ENCODE data around the gene OR52N4. TPM values are rescaled to one million over a fixed set of nuclear protein-coding genes. Genes with fewer than 3 reads are reported as not detected.
"Not testable (repeated sequence)": the region's sequence is repeated elsewhere in the genome, so short reads cannot be mapped to it uniquely, and the experiment has no call there.

OR52N4 gene
- total RNA-seq, 1 experiment from 2014 or later = not detected

DNA sequence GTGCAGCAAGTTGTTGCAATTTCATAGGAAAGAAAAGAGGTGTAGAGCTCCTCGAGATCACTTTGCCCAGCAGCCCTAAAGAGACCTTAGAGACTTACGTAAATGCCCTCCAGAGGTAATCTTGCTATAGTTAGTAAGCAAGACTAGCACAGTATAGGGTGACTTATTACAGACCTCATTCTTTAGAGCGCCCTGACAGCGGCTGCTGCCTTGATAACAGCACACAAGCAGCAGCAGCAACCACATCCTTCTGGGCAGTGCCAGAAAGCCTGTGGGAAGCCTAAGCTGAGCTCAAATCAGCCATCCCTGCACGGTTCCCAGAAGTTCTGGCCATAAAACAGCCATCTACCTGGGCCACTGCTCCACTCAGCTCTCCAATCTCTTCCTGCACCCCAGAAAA, 40.3 kb upstream of the OR52N4 start (continued):
- TF ChIP-seq, protein P1, sequence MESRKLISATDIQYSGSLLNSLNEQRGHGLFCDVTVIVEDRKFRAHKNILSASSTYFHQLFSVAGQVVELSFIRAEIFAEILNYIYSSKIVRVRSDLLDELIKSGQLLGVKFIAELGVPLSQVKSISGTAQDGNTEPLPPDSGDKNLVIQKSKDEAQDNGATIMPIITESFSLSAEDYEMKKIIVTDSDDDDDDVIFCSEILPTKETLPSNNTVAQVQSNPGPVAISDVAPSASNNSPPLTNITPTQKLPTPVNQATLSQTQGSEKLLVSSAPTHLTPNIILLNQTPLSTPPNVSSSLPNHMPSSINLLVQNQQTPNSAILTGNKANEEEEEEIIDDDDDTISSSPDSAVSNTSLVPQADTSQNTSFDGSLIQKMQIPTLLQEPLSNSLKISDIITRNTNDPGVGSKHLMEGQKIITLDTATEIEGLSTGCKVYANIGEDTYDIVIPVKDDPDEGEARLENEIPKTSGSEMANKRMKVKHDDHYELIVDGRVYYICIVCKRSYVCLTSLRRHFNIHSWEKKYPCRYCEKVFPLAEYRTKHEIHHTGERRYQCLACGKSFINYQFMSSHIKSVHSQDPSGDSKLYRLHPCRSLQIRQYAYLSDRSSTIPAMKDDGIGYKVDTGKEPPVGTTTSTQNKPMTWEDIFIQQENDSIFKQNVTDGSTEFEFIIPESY (IDR thresholded peaks at IDR 0.05; ENCODE audit: extremely low read depth, insufficient replicate concordance, low read length) = no peak

- H3K27me3 ChIP-seq (ENCODE audit: insufficient read depth, low read length) = peaks cover 34% of the 10 kb centered on the region
- H2AFZ ChIP-seq (ENCODE audit: low read depth, low read length, poor library complexity, severe bottlenecking); intact Hi-C loops (cut with micrococcal nuclease); H4K20me1 ChIP-seq (ENCODE audit: insufficient read depth); H3K9ac ChIP-seq (ENCODE audit: low read length); RAD21 ChIA-PET (ENCODE audit: low non-redundant PET in 1 of 2, low total read pairs in 2 of 2, uncharacterized antibody in 2 of 2, unreplicated experiment in 2 of 2); BruUV-seq (replicated peaks); H3K9me3 ChIP-seq (ENCODE audit: control insufficient read depth in 1 of 2, insufficient read depth in 1 of 2, low read depth in 1 of 2, low read length in 2 of 2); H3K27ac ChIP-seq (ENCODE audit: low read depth, low read length); H3K79me2 ChIP-seq (ENCODE audit: insufficient read depth, low read length); H3K4me2 ChIP-seq (ENCODE audit: low read length); H3K36me3 ChIP-seq (ENCODE audit: control insufficient read depth in 1 of 2, insufficient read depth in 2 of 2, low read length in 2 of 2); DNase-seq (ENCODE audit: low read depth, low spot score); POLR2A ChIA-PET; ATAC-seq; H3K4me3 ChIP-seq (replicated peaks in 1 of 2; ENCODE audit: low read depth in 1 of 2, low read length in 2 of 2); CTCF ChIA-PET; H3K4me1 ChIP-seq (ENCODE audit: control insufficient read depth in 1 of 2, insufficient read depth in 2 of 2, low read length in 2 of 2); H3K9me2 ChIP-seq (ENCODE audit: insufficient read depth): not testable (repeated sequence)
Observed at GRCh38 chr11:5716518-5716917, 37.5 kb upstream of the OR52N4 start.

DNA sequence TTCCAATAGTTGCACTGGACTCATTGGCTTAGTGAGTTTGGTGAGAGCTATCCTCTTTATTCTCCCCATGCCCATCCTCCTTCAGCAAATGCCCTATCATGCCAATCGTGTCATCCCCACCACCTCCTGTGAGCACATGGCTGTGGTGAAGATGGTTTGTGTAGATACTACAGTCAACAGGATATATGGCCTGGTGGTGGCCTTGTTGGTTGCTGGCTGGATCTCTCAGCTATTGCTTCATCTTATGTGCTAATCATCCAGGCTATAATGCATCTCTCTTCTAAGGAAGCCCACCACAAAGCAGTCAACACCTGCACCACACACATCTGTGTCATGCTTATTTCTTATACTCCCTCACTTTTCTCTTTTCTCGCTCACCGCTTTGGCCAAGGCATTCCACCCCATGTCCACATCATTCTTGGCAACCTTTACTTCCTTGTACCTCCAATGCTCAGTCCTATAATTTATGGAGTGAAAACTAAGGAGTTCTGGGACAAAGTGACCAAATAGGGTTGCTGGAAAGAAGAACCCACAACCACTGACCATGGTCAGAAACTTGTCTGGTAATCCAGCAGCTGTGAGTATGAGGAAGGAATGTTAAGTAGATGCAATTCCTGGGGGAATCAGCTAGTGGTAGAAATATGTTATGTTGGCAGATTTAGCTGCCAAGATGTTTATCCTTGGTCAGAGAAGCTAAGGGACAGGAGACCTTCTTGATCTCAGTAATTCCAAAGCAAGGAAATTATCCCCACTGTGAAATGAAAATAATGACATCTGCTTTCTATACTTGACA, 34.1 kb upstream of the OR52N4 start:
- H3K9ac ChIP-seq (ENCODE audit: low read length) = no peak overlapping the region
- no peaks in the 10 kb centered on the region for H3K79me2 ChIP-seq (ENCODE audit: insufficient read depth, low read length)
- intact Hi-C loops (cut with micrococcal nuclease) = no loop called here
- no TSS peak for BruUV-seq (replicated peaks)
- H3K9me3 ChIP-seq (ENCODE audit: control insufficient read depth in 1 of 2, insufficient read depth in 1 of 2, low read depth in 1 of 2, low read length in 2 of 2) = no peaks in the 10 kb centered on the region
- ATAC-seq (no peak), DNase-seq (ENCODE audit: low read depth, low spot score) (no peak)
- no peak overlapping the region for H3K27ac ChIP-seq (ENCODE audit: low read depth, low read length)
- TF ChIP-seq JUND (IDR thresholded peaks at IDR 0.05) (no peak), SP1 (IDR thresholded peaks at IDR 0.05; ENCODE audit: low read depth) (no peak), CBX3 (IDR thresholded peaks at IDR 0.05; ENCODE audit: low read depth) (no peak), CTCF (IDR thresholded peaks at IDR 0.05 in 2 of 3, conservative IDR thresholded peaks at IDR 0.05 in 1 of 3; ENCODE audit: borderline replicate concordance in 1 of 3, insufficient read depth in 1 of 3, low read depth in 2 of 3, low read length in 2 of 3) (no peak), RAD21 (IDR thresholded peaks at IDR 0.05; ENCODE audit: low read depth) (no peak), FOSL1 (IDR thresholded peaks at IDR 0.05; ENCODE audit: low read depth) (no peak), EZH2phosphoT487 (IDR thresholded peaks at IDR 0.05; ENCODE audit: borderline replicate concordance) (no peak)
- TF ChIP-seq, protein P2, sequence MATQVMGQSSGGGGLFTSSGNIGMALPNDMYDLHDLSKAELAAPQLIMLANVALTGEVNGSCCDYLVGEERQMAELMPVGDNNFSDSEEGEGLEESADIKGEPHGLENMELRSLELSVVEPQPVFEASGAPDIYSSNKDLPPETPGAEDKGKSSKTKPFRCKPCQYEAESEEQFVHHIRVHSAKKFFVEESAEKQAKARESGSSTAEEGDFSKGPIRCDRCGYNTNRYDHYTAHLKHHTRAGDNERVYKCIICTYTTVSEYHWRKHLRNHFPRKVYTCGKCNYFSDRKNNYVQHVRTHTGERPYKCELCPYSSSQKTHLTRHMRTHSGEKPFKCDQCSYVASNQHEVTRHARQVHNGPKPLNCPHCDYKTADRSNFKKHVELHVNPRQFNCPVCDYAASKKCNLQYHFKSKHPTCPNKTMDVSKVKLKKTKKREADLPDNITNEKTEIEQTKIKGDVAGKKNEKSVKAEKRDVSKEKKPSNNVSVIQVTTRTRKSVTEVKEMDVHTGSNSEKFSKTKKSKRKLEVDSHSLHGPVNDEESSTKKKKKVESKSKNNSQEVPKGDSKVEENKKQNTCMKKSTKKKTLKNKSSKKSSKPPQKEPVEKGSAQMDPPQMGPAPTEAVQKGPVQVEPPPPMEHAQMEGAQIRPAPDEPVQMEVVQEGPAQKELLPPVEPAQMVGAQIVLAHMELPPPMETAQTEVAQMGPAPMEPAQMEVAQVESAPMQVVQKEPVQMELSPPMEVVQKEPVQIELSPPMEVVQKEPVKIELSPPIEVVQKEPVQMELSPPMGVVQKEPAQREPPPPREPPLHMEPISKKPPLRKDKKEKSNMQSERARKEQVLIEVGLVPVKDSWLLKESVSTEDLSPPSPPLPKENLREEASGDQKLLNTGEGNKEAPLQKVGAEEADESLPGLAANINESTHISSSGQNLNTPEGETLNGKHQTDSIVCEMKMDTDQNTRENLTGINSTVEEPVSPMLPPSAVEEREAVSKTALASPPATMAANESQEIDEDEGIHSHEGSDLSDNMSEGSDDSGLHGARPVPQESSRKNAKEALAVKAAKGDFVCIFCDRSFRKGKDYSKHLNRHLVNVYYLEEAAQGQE (IDR thresholded peaks at IDR 0.05; ENCODE audit: low read depth) = no peak
- H3K27me3 ChIP-seq (ENCODE audit: insufficient read depth, low read length) = peaks cover 59% of the 10 kb centered on the region
- H3K36me3 ChIP-seq (ENCODE audit: control insufficient read depth in 1 of 2, insufficient read depth in 2 of 2, low read length in 2 of 2) = no peaks in the 10 kb centered on the region
- no peak overlapping the region for H3K4me2 ChIP-seq (ENCODE audit: low read length)
- H3K4me1 ChIP-seq (ENCODE audit: control insufficient read depth in 1 of 2, insufficient read depth in 2 of 2, low read length in 2 of 2) = no peaks in the 10 kb centered on the region
- H3K9me2 ChIP-seq (ENCODE audit: insufficient read depth) = no peaks in the 10 kb centered on the region
- RAD21 ChIA-PET (ENCODE audit: low non-redundant PET in 1 of 2, low total read pairs in 2 of 2, uncharacterized antibody in 2 of 2, unreplicated experiment in 2 of 2) = no interaction called here
- POLR2A ChIA-PET = no interaction called here
- no peak overlapping the region for H2AFZ ChIP-seq (ENCODE audit: low read depth, low read length, poor library complexity, severe bottlenecking)
- no peaks in the 10 kb centered on the region for H4K20me1 ChIP-seq (ENCODE audit: insufficient read depth)
- CTCF ChIA-PET = no interaction called here
- H3K4me3 ChIP-seq (replicated peaks in 1 of 2; ENCODE audit: low read depth in 1 of 2, low read length in 2 of 2) = no peak overlapping the region
